NCI-H1105 treated with DMSO at 0.1 percent for 48 hours (cell line): ENCODE data around the gene CCDC187.

Experiments used
- DNase-seq: peaks from one replicate; lab custom pipeline; 2025; lab: John Stamatoyannopoulos, UW

Gene CCDC187

GRCh38 chr9:136283291-136284235 is 20.3 kb downstream of the CCDC187 start:
- peak; percentile 65 for DNase-seq

- DNase-seq: no peak
Measured at GRCh38 chr9:136282272-136282861, 21.5 kb downstream of the CCDC187 start.

- DNase-seq: no peak
Measured at GRCh38 chr9:136281421-136282271, 22.2 kb downstream of the CCDC187 start.

- no peak for DNase-seq
Measured at GRCh38 chr9:136280535-136281315, 23.2 kb downstream of the CCDC187 start.

- DNase-seq: no peak
Measured at GRCh38 chr9:136279471-136279870, 24.4 kb downstream of the CCDC187 start.

GRCh38 chr9:136278894-136279293 is 25.0 kb downstream of the CCDC187 start:
- no peak for DNase-seq

GRCh38 chr9:136278221-136278620 is 25.7 kb downstream of the CCDC187 start:
- DNase-seq: no peak

- DNase-seq: no peak
Measured at GRCh38 chr9:136277746-136278145, 26.1 kb downstream of the CCDC187 start.

- no peak for DNase-seq
Measured at GRCh38 chr9:136276716-136277115, 27.2 kb downstream of the CCDC187 start.

GRCh38 chr9:136275655-136276429 is 28.1 kb downstream of the CCDC187 start:
- DNase-seq: no peak

GRCh38 chr9:136274786-136275654 is 28.9 kb downstream of the CCDC187 start:
- no peak for DNase-seq

- no peak for DNase-seq
Measured at GRCh38 chr9:136273921-136274785, 29.7 kb downstream of the CCDC187 start.

GRCh38 chr9:136273244-136273865 is 30.5 kb downstream of the CCDC187 start:
- no peak for DNase-seq

GRCh38 chr9:136270173-136270705 is 33.7 kb downstream of the CCDC187 start:
- no peak for DNase-seq

GRCh38 chr9:136268735-136269134 is 35.2 kb downstream of the CCDC187 start:
- DNase-seq: no peak

GRCh38 chr9:136268318-136268717 is 35.6 kb downstream of the CCDC187 start:
- DNase-seq: no peak

- no peak for DNase-seq
Measured at GRCh38 chr9:136267261-136268111, 36.4 kb downstream of the CCDC187 start.
